ENCODE data around the gene TIGD6.

Gene TIGD6

DNA sequence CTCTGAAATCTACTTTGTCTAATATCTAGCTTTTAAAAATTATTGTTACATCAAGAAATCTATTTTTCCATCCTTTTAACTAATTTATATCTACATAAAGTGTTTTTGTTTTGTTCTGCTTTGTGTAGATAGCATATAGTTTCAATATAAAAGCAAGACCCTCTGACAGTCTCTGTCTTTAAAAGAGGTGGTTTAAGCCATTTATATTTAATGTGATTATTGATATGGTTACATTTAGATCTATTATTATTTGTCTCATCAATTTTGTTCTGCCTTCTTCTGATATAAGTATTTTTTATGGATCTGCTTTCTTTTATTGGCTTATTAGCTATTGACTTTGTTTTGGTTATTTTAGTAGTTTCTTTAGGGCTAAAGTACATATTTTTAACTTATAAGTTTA is 16.1 kb upstream of the TIGD6 start:
- no peak for DNase-seq (ENCODE audit: low read depth)

- no peak for DNase-seq (ENCODE audit: low read depth)
These were observed 15.0 kb upstream of the TIGD6 start for GRCh38 chr5:150015415-150015814.

DNA sequence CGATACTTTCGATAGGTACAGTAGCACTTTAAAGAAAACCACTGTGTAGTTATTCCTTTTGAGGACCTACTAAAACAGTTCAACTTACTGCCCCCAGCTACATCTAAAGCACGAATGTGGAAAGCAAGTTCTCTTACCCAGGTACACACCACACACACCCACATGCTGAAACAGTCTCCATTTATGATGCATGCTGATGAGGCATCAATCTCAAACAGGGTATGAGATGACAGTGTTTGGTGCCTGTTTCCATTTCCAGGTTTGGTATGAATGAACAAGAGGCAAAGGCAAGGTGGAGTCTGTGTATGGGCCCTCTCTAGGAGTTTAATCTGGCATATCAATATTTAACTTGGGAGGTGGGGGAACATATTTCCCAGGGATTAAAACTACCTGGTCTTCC is 14.0 kb upstream of the TIGD6 start:
- DNase-seq (ENCODE audit: low read depth): no peak

- DNase-seq (ENCODE audit: low read depth): no peak
These were observed 13.5 kb upstream of the TIGD6 start for GRCh38 chr5:150013931-150014330.

GRCh38 chr5:150009671-150010387 is 9.4 kb upstream of the TIGD6 start:
- no peak for DNase-seq (ENCODE audit: low read depth)

- DNase-seq (ENCODE audit: low read depth): no peak
These were observed 6.6 kb upstream of the TIGD6 start for GRCh38 chr5:150007050-150007449.

DNA sequence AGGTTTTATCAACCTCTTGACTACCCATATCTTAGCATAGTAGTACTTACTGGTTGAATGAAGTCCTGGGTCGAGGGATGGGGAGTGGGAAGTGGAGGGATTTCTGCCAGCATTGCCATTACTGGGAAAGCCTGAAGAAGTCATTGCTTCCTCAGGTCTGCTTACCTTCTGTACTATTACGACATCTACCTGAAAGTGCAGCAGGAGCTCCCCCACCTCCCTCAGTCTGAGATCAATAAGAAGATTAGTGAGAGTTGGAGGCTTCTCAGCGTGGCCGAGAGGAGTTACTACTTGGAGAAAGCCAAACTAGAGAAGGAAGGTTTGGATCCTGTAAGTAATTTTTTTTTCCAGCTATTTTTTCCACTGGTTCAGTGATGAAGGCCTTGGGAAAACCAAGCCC is 5.9 kb upstream of the TIGD6 start:
- DNase-seq (ENCODE audit: low read depth): no peak

GRCh38 chr5:150001660-150002486 is 1.4 kb upstream of the TIGD6 start:
- peak; percentile 38 for DNase-seq (ENCODE audit: low read depth)

GRCh38 chr5:150000990-150001659 is 671 bp upstream of the TIGD6 start:
- no peak for DNase-seq (ENCODE audit: low read depth)

GRCh38 chr5:149999866-150000255 is 593 bp downstream of the TIGD6 start:
- DNase-seq (ENCODE audit: low read depth): no peak

GRCh38 chr5:149999359-149999758 is 1.1 kb downstream of the TIGD6 start:
- DNase-seq (ENCODE audit: low read depth): no peak

DNA sequence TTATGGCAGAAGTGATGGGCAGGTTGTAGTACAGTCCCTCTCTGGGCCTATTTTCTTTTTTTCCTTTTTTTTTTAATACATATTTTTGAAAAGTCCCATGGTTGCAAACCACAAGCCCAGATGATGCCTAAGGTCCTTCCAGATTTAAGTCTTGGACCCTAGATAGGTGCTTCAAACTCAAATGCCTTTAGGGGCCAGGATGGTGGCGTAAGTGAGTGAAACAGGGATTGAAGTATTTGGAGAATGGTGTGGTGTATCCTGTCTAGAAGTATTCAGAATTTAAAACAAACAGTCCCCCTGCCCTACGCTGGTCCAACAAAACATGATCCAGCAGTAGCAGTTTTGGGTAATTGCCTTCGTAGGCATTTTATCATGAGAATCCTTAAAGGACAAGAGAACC is 2.2 kb downstream of the TIGD6 start:
- no peak for DNase-seq (ENCODE audit: low read depth)

DNA sequence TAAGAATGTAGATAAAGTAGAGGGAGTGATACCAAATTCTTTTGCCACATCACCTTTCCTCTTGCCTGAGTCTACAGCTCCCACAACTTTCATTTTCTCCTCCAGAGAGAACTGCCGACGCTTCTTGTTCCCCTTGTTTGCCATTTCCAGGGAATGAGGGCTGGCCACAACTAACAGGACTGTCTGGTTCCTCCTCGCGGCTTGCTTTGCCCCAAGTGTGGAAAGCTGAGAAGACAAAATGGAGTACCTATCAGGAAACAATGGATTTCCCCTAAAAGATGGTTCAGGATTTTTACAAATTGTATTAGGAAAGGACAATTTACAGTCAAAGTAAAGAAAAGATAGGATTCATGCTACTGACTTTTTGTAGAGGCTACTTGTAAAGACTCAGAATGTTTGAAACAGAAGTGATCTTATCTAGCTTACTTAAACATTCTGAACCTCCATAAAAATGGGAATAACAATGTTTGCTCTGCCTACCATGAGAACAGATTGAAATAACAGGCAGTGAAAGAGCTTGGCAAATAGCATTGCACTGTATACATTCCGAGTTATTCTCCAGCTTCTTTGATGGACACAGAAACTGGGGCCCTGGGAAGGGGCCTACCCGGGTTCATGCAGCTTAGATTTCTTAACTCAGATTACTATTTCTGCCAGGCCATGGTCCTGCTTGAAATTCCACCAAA is 4.1 kb downstream of the TIGD6 start:
- no peak for DNase-seq (ENCODE audit: low read depth)

DNA sequence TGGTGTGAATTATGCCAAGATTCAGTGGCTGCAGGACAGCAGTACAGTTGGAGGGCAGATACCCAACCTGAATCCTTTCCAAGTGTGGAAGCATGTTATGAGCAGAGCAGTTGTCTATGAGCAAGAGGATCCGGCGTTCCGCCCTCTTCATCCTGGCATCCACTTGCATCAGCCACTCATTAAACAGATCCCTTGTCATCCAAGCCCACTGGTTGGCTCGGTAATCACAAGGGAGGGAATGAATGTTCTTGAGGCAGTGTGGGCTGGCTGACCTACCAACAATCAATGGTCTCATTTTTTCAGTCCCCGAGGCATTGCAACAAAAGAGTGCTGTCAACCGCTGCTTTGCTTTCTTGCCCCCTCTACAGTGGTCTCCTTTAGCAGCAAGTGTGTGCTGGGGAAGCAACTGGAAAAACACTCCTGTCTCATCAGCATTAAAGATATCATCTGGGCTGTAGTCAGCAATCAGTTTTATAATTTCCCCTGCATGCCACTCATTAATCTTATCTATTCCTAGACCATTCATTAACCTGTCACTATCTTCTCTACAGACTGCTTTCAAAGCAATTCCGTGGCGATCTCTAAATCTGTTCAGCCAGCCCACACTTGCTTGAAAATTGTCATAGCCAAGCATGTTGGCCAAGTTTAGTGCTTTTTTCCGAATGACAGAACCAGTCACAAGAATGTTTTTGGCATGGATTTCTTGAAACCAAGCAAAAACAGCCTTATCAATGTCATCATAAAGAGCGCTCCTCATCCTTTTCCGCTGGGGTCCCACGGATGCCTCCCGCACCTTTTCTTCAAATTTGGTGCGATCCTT is 4.9 kb downstream of the TIGD6 start:
- no peak for DNase-seq (ENCODE audit: low read depth)

GRCh38 chr5:149993471-149993870 is 7.0 kb downstream of the TIGD6 start:
- DNase-seq (ENCODE audit: low read depth): no peak

DNA sequence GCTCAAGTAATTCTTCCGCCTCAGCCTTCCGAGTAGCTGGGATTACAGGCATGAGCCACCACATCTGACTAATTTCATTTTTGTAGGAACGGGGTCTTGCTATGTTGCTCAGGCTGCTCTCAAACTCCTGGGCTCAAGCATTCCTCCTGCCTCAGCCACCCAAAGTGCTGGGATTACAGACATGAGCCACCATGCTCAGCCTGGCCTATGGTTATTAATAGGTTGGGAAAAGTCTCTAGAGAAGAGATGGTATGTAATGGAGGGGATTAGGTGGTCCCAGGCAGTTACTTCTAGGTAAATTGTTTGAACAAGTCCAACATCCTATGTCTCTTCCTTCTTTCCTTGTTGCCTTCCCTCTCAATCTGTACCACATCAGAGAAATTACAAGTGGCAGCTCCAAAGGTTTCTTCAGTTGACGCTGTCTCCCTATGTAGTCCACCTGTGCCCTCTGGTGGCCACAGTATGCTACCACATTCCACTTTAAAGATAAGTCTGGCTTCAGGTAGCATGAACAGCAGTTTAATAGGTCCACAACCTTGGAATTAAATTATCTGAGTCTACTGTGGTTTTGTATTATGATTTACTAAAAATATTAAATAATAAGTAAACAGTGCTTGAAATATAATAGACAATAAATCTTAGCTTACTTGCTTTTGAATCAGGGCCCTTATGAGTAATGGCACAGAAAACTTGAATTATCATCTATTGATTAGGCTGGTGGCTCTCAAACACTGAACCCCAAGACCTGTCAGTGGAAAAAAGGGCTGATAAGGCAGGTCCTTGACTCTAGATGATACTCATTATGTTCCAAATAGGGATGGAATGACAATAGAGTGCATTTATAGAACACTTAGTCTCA is 9.7 kb downstream of the TIGD6 start:
- peak; percentile 35 for DNase-seq (ENCODE audit: low read depth)

GRCh38 chr5:149988126-149988525 is 12.3 kb downstream of the TIGD6 start:
- no peak for DNase-seq (ENCODE audit: low read depth)

DNA sequence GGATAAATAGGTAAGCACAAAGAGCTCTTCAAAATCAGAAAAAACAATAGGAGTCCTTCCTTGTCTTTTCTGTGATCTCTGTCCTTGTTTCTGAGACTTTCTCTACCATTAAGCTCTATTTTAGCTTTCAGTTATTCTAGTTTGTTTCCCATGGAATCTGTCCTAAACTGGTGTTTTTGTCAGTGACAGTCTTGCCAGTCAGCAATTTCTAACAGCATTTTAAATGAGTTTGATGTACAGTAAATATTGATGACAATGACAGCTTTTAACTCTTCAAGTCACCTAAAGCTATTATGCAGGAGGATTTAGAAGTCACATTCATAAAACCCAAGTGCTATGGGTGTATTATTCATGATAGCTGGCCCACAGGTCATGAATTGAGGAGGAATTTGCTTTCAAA is 17.9 kb downstream of the TIGD6 start:
- no peak for DNase-seq (ENCODE audit: low read depth)

- no peak for DNase-seq (ENCODE audit: low read depth)
These were observed 19.2 kb downstream of the TIGD6 start for GRCh38 chr5:149981206-149981605.

DNA sequence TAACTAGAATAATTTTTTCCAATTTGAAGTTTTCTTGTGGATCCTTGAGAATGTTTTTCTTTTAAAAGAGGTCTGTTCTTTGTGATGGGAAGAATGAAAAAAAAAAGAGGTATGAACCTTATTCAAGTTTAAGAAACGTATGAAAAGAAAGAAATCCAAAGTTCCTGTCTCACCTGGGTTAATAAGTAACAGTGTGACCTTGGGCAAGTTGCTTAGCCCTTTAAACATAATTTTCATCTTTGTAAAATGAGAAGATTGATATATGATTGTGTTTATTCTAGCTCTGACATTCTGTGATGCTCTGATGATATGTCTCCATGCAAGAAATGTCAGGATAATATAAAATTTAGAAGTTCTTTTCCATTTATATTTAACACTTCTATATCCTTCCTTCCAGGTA is 20.6 kb downstream of the TIGD6 start:
- no peak for DNase-seq (ENCODE audit: low read depth)

GRCh38 chr5:149975409-149975808 is 25.0 kb downstream of the TIGD6 start:
- DNase-seq (ENCODE audit: low read depth): no peak
